ENCODE results near the gene PRR33. TPM values are rescaled to one million over a fixed set of nuclear protein-coding genes. Genes with fewer than 3 reads are reported as not detected.

Gene PRR33
- total RNA-seq, 2 experiments from 2014 or later, result 0.08 TPM; not detected in 1

Small RNA genes lying within 50 kb of the gene (microRNA-seq; reads per million reads assigned to microRNA genes)
- gene MIR4298 (not detected), gene MIR7847 (not detected)

Other genes starting within 250 kb of the PRR33 start
- gene KRTAP5-6, start 194.7 kb downstream of the PRR33 start, total RNA-seq, result not detected
- 1 to 10 TPM in 1 of 2 experiments, under 1 TPM in 1; 0.63 to 1.0 TPM for gene IFITM10, start 141.3 kb downstream of the PRR33 start, total RNA-seq
- gene CTSD, start 128.0 kb downstream of the PRR33 start, total RNA-seq, result 100 to 1,000 TPM; 153 to 172 TPM
- not detected for gene SYT8, start 56.9 kb downstream of the PRR33 start, total RNA-seq
- under 1 TPM in 1 of 2 experiments, not detected in 1; 0.50 TPM for gene TNNI2, start 52.9 kb downstream of the PRR33 start, total RNA-seq
- gene LSP1, start 38.8 kb downstream of the PRR33 start, total RNA-seq, result 100 to 1,000 TPM; 463 to 477 TPM
- gene TNNT3, start 27.8 kb upstream of the PRR33 start, total RNA-seq, result 1 to 10 TPM; 2.6 to 2.8 TPM
- gene MRPL23, start 55.4 kb upstream of the PRR33 start, total RNA-seq, result 100 to 1,000 TPM; 109 to 110 TPM
- gene H19, start 105.9 kb upstream of the PRR33 start, total RNA-seq, result not detected
- not detected for gene IGF2, start 247.5 kb upstream of the PRR33 start, total RNA-seq

Data from activated CD8-positive, alpha-beta T cell treated with anti-CD3 and anti-CD28 coated beads, Interleukin-2, amount 10 ng/mL, durations not matched to agents 7 days and 5 days (primary cell).